HG03575 (cell line): ENCODE results near the gene GLYAT.

Experiments used
- ATAC-seq: cut with Tn5 transposase; IDR thresholded peaks from one replicate; pipeline ENCODE4 v1.9.1; 2021; ENCODE audit not compliant: unreplicated experiment, insufficient number of reproducible peaks, low FRiP score; ENCODE audit errors: extremely low read depth

GLYAT gene

GRCh38 chr11:58731819-58732218 lies at the start of gene GLYAT:
TSS of gene GLYAT (minus strand) at chr11:58731943. CDS start at chr11:58724496, 7,447 bp downstream.
- no peak for ATAC-seq

- ATAC-seq, result no peak
Measured at GRCh38 chr11:58781345-58781744, 49.6 kb upstream of the GLYAT start.

- ATAC-seq, result no peak
Measured at GRCh38 chr11:58780578-58780977, 48.8 kb upstream of the GLYAT start.

- ATAC-seq, result no peak
Measured at GRCh38 chr11:58776891-58777710, 45.4 kb upstream of the GLYAT start.

- ATAC-seq, result no peak
Measured at GRCh38 chr11:58775066-58775708, 43.4 kb upstream of the GLYAT start.

GRCh38 chr11:58774164-58774593 lies 42.4 kb upstream of the GLYAT start:
- no peak for ATAC-seq

GRCh38 chr11:58773337-58773736 lies 41.6 kb upstream of the GLYAT start:
- ATAC-seq, result no peak

GRCh38 chr11:58772329-58773285 lies 40.9 kb upstream of the GLYAT start:
- ATAC-seq, result no peak

GRCh38 chr11:58771458-58771855 lies 39.7 kb upstream of the GLYAT start:
- no peak for ATAC-seq

GRCh38 chr11:58770627-58771457 lies 39.1 kb upstream of the GLYAT start:
- ATAC-seq, result no peak

GRCh38 chr11:58770166-58770565 lies 38.4 kb upstream of the GLYAT start:
- no peak for ATAC-seq

- no peak for ATAC-seq
Measured at GRCh38 chr11:58769308-58769707, 37.6 kb upstream of the GLYAT start.

- ATAC-seq, result no peak
Measured at GRCh38 chr11:58768137-58768536, 36.4 kb upstream of the GLYAT start.

- no peak for ATAC-seq
Measured at GRCh38 chr11:58765078-58765477, 33.3 kb upstream of the GLYAT start.

GRCh38 chr11:58763120-58763490 lies 31.4 kb upstream of the GLYAT start:
- no peak for ATAC-seq

- no peak for ATAC-seq
Measured at GRCh38 chr11:58762284-58763119, 30.8 kb upstream of the GLYAT start.

GRCh38 chr11:58757439-58757838 lies 25.7 kb upstream of the GLYAT start:
- ATAC-seq, result no peak
